Measurements from ENCODE around the gene PNLIP. TPM values are rescaled to one million over a fixed set of nuclear protein-coding genes. Genes with fewer than 3 reads are reported as not detected.

PNLIP gene
- total RNA-seq, 4 donors from 2014 or later: not detected

DNA sequence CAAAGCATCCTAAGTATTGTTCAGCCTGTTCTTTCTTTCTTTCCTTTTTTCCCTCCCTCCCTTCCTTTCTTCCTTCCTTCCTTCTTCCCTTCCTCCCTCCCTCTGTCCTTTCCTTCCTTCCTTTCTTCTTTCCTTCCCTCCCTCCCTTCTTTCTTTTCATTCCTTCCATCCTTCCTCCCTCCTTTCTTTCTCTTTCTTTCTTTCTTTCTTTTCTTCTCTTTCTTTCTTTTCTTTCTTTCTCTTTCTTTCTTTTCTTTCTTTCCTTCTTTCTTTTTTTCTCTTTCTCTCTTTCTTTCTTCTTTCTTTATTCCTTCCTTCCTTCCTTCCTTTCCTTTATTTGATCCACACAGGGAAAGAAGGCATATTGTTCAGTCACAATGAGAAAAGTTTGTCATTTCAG is 21.2 kb downstream of the PNLIP start:
- no peaks in the 10 kb centered on the region for H3K4me1 ChIP-seq
- no peak overlapping the region for H3K4me3 ChIP-seq
- no peak overlapping the region for H3K27ac ChIP-seq
- H3K9me3 ChIP-seq: no peaks in the 10 kb centered on the region
- TF ChIP-seq, protein P1, sequence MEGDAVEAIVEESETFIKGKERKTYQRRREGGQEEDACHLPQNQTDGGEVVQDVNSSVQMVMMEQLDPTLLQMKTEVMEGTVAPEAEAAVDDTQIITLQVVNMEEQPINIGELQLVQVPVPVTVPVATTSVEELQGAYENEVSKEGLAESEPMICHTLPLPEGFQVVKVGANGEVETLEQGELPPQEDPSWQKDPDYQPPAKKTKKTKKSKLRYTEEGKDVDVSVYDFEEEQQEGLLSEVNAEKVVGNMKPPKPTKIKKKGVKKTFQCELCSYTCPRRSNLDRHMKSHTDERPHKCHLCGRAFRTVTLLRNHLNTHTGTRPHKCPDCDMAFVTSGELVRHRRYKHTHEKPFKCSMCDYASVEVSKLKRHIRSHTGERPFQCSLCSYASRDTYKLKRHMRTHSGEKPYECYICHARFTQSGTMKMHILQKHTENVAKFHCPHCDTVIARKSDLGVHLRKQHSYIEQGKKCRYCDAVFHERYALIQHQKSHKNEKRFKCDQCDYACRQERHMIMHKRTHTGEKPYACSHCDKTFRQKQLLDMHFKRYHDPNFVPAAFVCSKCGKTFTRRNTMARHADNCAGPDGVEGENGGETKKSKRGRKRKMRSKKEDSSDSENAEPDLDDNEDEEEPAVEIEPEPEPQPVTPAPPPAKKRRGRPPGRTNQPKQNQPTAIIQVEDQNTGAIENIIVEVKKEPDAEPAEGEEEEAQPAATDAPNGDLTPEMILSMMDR (IDR thresholded peaks at IDR 0.05): no peak
- no peak for TF ChIP-seq POLR2A (IDR thresholded peaks at IDR 0.05)
- H3K36me3 ChIP-seq: no peaks in the 10 kb centered on the region
- intact Hi-C loops (cut with DNase I): no loop called here
- no peak for DNase-seq
- H3K27me3 ChIP-seq: no peaks in the 10 kb centered on the region

DNA sequence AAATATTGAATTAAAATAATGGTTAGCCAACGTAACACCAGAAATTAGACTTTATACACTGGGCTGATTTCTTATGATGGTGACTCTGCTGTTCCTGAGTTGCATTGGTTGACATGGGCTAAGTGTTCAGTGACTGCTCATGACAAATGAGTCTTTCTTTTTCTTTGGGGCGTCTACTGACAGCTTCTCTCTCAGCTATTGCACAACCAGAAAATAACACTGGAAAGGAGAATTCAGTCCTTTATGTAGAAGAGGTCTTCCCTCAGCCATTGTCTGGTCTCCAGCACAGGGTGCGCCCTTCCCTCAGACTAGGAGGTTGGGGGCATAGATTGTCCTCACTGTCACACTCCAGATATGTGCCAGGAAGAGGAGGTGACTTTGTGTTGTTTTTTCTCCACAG is 21.6 kb downstream of the PNLIP start:
- no peak overlapping the region for H3K27ac ChIP-seq
- no peaks in the 10 kb centered on the region for H3K27me3 ChIP-seq
- intact Hi-C loops (cut with DNase I): no loop called here
- 49 to 68% methylated on average over 2 to 3 of the region's 3 CpGs for WGBS, 2 donors
- no peak overlapping the region for H3K4me3 ChIP-seq
- no peak for DNase-seq
- no peaks in the 10 kb centered on the region for H3K9me3 ChIP-seq
- H3K4me1 ChIP-seq: no peaks in the 10 kb centered on the region
- no peak for TF ChIP-seq POLR2A (IDR thresholded peaks at IDR 0.05)
- TF ChIP-seq, protein P1 (IDR thresholded peaks at IDR 0.05): no peak
- no peaks in the 10 kb centered on the region for H3K36me3 ChIP-seq

GRCh38 chr10:116574797-116575196 is 29.1 kb downstream of the PNLIP start:
- no peaks in the 10 kb centered on the region for H3K4me1 ChIP-seq
- no peaks in the 10 kb centered on the region for H3K36me3 ChIP-seq
- H3K4me3 ChIP-seq: no peak overlapping the region
- H3K27me3 ChIP-seq: no peaks in the 10 kb centered on the region
- intact Hi-C loops (cut with DNase I): no loop called here
- 71 to 80% methylated on average over 3 of the region's 3 CpGs for WGBS, 2 donors
- H3K9me3 ChIP-seq: no peaks in the 10 kb centered on the region
- no peak for DNase-seq
- H3K27ac ChIP-seq: no peak overlapping the region
- TF ChIP-seq, protein P1 (IDR thresholded peaks at IDR 0.05): no peak
- TF ChIP-seq POLR2A (IDR thresholded peaks at IDR 0.05): no peak

DNA sequence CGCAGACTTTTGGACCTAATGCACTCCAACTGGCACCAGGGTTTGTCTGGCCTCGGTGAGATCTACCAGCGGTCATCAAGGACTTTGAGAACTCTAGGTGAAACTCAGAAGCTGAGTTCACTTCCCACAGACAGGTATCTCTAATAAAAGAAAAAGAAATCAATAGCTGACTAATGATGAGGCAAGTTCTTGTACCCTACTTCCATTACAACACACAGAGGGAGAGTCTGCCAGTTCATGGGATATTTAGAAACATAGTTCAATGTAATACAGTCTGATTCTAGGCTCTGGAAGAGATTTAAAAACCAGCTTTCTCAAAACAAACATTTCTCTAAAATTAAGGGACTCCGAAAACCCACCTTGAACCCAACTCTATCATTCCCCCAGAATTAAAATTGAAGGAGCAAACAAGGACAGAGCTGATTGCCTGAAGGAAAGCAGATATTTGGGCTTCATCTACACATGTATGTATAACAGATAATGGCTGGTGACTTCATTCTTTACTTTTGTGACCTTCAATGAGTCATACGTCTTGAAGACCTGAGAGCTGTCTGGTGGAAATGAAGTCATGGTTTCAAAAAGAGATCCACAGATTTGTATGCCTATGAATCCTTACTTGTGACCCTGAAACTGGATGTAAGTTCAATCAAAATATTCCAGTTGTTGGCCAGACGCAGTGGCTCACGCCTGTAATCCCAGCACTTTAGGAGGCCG is 42.3 kb downstream of the PNLIP start:
- intact Hi-C loops (cut with DNase I): no loop called here
- no peaks in the 10 kb centered on the region for H3K9me3 ChIP-seq
- no peaks in the 10 kb centered on the region for H3K36me3 ChIP-seq
- no peak for TF ChIP-seq POLR2A (IDR thresholded peaks at IDR 0.05)
- TF ChIP-seq, protein P1 (IDR thresholded peaks at IDR 0.05): no peak
- H3K4me3 ChIP-seq: no peak overlapping the region
- no peak overlapping the region for H3K27ac ChIP-seq
- no peaks in the 10 kb centered on the region for H3K4me1 ChIP-seq
- WGBS, 2 donors: 79 to 90% methylated on average over 4 to 8 of the region's 8 CpGs
- no peaks in the 10 kb centered on the region for H3K27me3 ChIP-seq
- no peak for DNase-seq

GRCh38 chr10:116588995-116589394 is 43.3 kb downstream of the PNLIP start:
- no peak for DNase-seq
- Histone ChIP-seq H3K27me3 (no peaks in the 10 kb centered on the region), H3K4me1 (no peaks in the 10 kb centered on the region), H3K4me3 (no peak overlapping the region), H3K27ac (no peak overlapping the region), H3K9me3 (no peaks in the 10 kb centered on the region), H3K36me3 (no peaks in the 10 kb centered on the region)
- no peak for TF ChIP-seq POLR2A (IDR thresholded peaks at IDR 0.05)
- TF ChIP-seq, protein P1 (IDR thresholded peaks at IDR 0.05): no peak
- intact Hi-C loops (cut with DNase I): no loop called here
- WGBS, 2 donors: 61 to 66% methylated on average over 2 of the region's 2 CpGs

All from esophagus squamous epithelium (tissue), 5 donors.